Transverse colon (tissue), 4 donors: ENCODE measurements around the gene NDUFC2. TPM values are rescaled to one million over a fixed set of nuclear protein-coding genes. Genes with fewer than 3 reads are reported as not detected.

Source experiments
- DNase-seq: peaks from one replicate; pipeline ENCODE4 v3.0.0-alpha.2; 2019
- H3K27ac ChIP-seq, 4 donors: fragments of 200-600 bp; sonication (generic); 2 replicates each; pipeline ENCODE4 v1.5.1; 2016 to 2018; ENCODE audit warnings: inconsistent platforms in 4 of 4
- H3K27me3 ChIP-seq: fragments of 200-600 bp; sonication (generic); 2 replicates; pipeline ENCODE4 v1.5.1; 2017; ENCODE audit warnings: inconsistent platforms
- H3K36me3 ChIP-seq, 4 donors: fragments of 200-600 bp; sonication (generic); 2 replicates each; pipeline ENCODE4 v1.5.1; 2017 to 2019; ENCODE audit warnings: inconsistent platforms in 4 of 4
- H3K4me1 ChIP-seq, 4 donors: fragments of 200-600 bp; sonication (generic); 2 replicates each; pipeline ENCODE4 v1.5.1; 2017 to 2020; ENCODE audit warnings: inconsistent platforms in 4 of 4
- H3K4me3 ChIP-seq, 4 donors: fragments of 200-600 bp; sonication (generic); 1 replicate in 1 of 4; 2 replicates in 3 of 4; pipeline versions ENCODE4 v1.5.1 to v1.6.1; 2017 to 2019; ENCODE audit warnings: inconsistent platforms in 4 of 4
- H3K9me3 ChIP-seq, 2 donors: fragments of 200-600 bp; sonication (generic); 2 replicates each; pipeline ENCODE4 v1.5.1; 2017 to 2019; ENCODE audit warnings: inconsistent platforms in 2 of 2
- CTCF ChIP-seq, 5 experiments: fragments of 200-600 bp in 3 of 5; fragments of 450-650 bp in 2 of 5; sonication (generic) in 3 of 5; IDR thresholded peaks; 1 replicate in 2 of 5; 2 replicates in 3 of 5; pipeline ENCODE4 v1.5.1; 2016 to 2017; ENCODE audit warnings: antibody characterized with exemption in 5 of 5, inconsistent platforms in 3 of 5, mild to moderate bottlenecking in 2 of 5, moderate library complexity in 1 of 5
- EP300 ChIP-seq: sonication (generic); formaldehyde crosslinking; IDR thresholded peaks from one replicate; pipeline ENCODE4 v1.6.1; 2017; ENCODE audit warnings: antibody characterized with exemption, low read depth
- POLR2A ChIP-seq: fragments of 450-650 bp; IDR thresholded peaks from one replicate; pipeline ENCODE4 v1.6.1; 2016; ENCODE audit warnings: antibody characterized with exemption, mild to moderate bottlenecking, moderate library complexity
- POLR2AphosphoS5 ChIP-seq, 3 donors: sonication (generic); formaldehyde crosslinking; IDR thresholded peaks; one replicate each; pipeline ENCODE4 v1.6.1; 2016; ENCODE audit warnings: antibody characterized with exemption in 3 of 3
- WGBS, 2 donors: methylation state at CpG; one replicate each; pipeline ENCODE4 v1.1.5; 2018; ENCODE audit warnings: low coverage in 1 of 2; 5-methylcytosine and 5-hydroxymethylcytosine counted together
- in situ Hi-C, 4 donors: fragments of 200-750 bp; cut with MboI; loops; one replicate each; pipeline versions ENCODE4 v1.15.0 to v1.15.1; 2017; ENCODE audit warnings: low sequenced_read_pairs in 3 of 4, low pct_ligation_motif_present in 1 of 4, low pct_unique_long_range_greater_than_20kb in 1 of 4
- intact Hi-C: fragments of 100-400 bp; cut with DNase I; formaldehyde crosslinking; loops from one replicate; pipeline ENCODE4 v1.15.1; 2023; ENCODE audit warnings: low total_unique reads
- total RNA-seq, 4 donors: library from RNA; depleted of rRNA; stranded (reverse); fragments of >200 nt; gene quantifications; one replicate each; pipeline ENCODE4 v1.1.0, GENCODE V29; 2016

The NDUFC2 gene
- total RNA-seq, 4 donors from 2014 or later = 6.0 to 123 (median 68.4) TPM

DNA sequence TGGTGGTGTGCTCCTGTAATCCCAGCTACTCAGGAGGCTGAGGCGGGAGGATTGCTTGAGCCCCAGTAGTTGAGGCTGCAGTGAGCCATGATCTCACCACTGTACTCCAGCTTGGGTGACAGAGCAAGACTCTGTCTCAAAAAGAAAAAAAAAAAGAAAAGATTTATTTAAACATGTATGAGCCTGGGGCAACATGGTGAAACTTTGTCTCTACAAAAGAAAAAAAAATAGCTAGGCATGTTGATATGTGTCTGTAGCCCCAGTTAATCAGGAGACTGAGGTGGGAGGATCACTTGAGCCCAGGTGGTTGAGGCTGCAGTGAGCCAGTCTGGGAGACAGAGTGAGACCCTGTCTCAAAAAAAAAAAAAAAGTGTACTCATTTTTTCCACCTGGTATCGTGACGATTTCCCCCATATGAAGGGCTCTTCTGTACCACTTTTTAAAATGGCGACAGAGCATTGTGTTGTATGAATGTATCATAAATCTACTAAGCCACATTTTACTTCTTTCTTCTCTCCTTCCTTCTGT is 40.2 kb downstream of the NDUFC2 start:
- no peaks in the 10 kb centered on the region for H3K36me3 ChIP-seq
- H3K9me3 ChIP-seq = no peaks in the 10 kb centered on the region
- TF ChIP-seq POLR2AphosphoS5 (IDR thresholded peaks at IDR 0.05) (no peak), EP300 (no peak), POLR2A (no peak), CTCF (IDR thresholded peaks at IDR 0.05) (no peak)
- in situ Hi-C loops = no loop called here
- H3K4me3 ChIP-seq = peak overlapping the region in 1 of 4 donors; percentile 22
- H3K4me1 ChIP-seq = peaks cover 20 to 44% (median 37%) of the 10 kb centered on the region in 4 donors
- no peak for DNase-seq
- WGBS, 2 donors = 63 to 73% methylated on average over 4 of the region's 4 CpGs
- no peaks in the 10 kb centered on the region for H3K27me3 ChIP-seq
- intact Hi-C loops = no loop called here
- H3K27ac ChIP-seq = peak overlapping the region; percentile 67 to 78 (median 76)

DNA sequence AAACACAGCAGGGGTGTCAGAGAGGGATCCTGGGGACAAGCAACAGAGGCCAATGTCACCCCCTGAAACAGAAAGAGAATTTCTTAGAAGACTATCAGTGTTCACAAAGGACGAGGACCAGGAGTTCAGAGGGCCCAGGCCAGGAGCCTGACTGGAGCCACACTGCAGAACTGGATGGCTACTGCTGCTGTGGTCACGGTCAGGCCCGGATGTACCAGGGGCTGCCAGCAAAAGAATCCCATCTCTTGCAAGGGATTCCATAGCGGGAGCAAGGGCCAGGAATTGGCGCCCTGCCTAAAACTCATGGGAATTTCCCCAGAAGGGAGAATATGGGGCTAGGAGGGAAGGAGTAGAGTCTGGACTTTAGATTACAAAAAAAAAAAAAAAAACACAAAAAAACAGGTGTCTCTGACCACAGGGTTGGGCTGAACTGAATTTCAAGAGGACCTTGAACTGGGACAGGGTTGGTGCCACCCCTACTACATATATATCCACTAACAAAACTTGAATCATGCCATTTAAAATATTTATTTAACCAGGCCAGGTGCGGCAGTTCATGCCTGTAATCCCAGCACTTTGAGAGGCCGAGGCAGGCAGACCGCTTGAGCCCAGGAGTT is 40.9 kb downstream of the NDUFC2 start:
- DNase-seq = peak; percentile 80
- in situ Hi-C loops (no loop called here), intact Hi-C loops (no loop called here)
- Histone ChIP-seq H3K4me1 (peaks cover 20 to 38% (median 35%) of the 10 kb centered on the region in 4 donors), H3K27ac (peak overlapping the region; percentile 67 to 78 (median 76)), H3K36me3 (no peaks in the 10 kb centered on the region), H3K9me3 (no peaks in the 10 kb centered on the region), H3K27me3 (no peaks in the 10 kb centered on the region), H3K4me3 (no peak overlapping the region)
- WGBS, 2 donors = 51 to 74% methylated on average over 3 to 8 of the region's 8 CpGs
- peak in 2 of 3 donors; percentile 18 to 25 for TF ChIP-seq POLR2AphosphoS5 (IDR thresholded peaks at IDR 0.05)
- no peak for TF ChIP-seq POLR2A
- no peak for TF ChIP-seq EP300
- TF ChIP-seq CTCF (IDR thresholded peaks at IDR 0.05) = no peak

- Histone ChIP-seq H3K27ac (peak overlapping the region; percentile 67 to 78 (median 76)), H3K36me3 (no peaks in the 10 kb centered on the region), H3K9me3 (no peaks in the 10 kb centered on the region), H3K4me3 (no peak overlapping the region), H3K4me1 (peaks cover 20 to 37% (median 35%) of the 10 kb centered on the region in 4 donors), H3K27me3 (no peaks in the 10 kb centered on the region)
- no peak for DNase-seq
- no peak for TF ChIP-seq POLR2A
- TF ChIP-seq EP300 = no peak
- no peak for TF ChIP-seq POLR2AphosphoS5 (IDR thresholded peaks at IDR 0.05)
- no peak for TF ChIP-seq CTCF (IDR thresholded peaks at IDR 0.05)
- 82 to 84% methylated on average over 5 to 9 of the region's 9 CpGs for WGBS, 2 donors
- in situ Hi-C loops = no loop called here
- intact Hi-C loops = no loop called here
Measured at GRCh38 chr11:78037825-78038620, 41.6 kb downstream of the NDUFC2 start.

DNA sequence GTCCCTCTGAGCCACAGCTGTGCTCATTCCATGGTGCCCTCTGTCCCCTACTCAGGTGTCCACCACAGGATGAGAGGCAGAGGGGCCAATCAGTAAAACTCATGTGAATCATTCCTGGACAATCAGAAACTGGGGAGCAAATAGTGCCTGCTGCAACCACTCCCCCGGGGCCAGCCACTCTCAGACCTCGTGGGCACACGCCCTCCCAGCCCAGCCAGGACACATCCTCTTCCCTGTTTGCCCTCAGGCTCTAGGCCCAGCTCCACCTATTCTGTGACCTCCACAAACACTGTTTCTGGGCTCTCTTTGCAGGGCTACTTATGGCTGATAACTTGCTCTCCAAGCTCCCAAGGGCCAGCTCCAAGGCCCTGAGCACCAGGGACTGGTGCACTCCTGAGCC is 42.6 kb downstream of the NDUFC2 start:
- no peak for TF ChIP-seq EP300
- TF ChIP-seq POLR2AphosphoS5 (IDR thresholded peaks at IDR 0.05) = peak in 1 of 3 donors; percentile 23
- no peak for TF ChIP-seq POLR2A
- no peak for TF ChIP-seq CTCF (IDR thresholded peaks at IDR 0.05)
- Histone ChIP-seq H3K4me3 (no peak overlapping the region), H3K27ac (peak overlapping the region; percentile 67 to 78 (median 76)), H3K27me3 (no peaks in the 10 kb centered on the region), H3K9me3 (no peaks in the 10 kb centered on the region), H3K36me3 (no peaks in the 10 kb centered on the region), H3K4me1 (peaks cover 20 to 41% (median 35%) of the 10 kb centered on the region in 4 donors)
- WGBS, 2 donors = 35% methylated on average over 3 of the region's 3 CpGs; no CpG with 5 or more reads in 1 of the 2 donors
- DNase-seq = peak; percentile 71
- in situ Hi-C loops (no loop called here), intact Hi-C loops (no loop called here)
